ENCODE measurements around the gene GTF2H3. TPM values are rescaled to one million over a fixed set of nuclear protein-coding genes. Genes with fewer than 3 reads are reported as not detected.

The GTF2H3 gene
- total and polyA plus RNA-seq, 8 donors = 27.2 to 40.1 (median 36.8) TPM

GRCh38 chr12:123617580-123617979, 16.0 kb upstream of the GTF2H3 start:
- no peak overlapping the region for H3K27ac ChIP-seq
- no peaks in the 10 kb centered on the region for H3K4me1 ChIP-seq
- no peaks in the 10 kb centered on the region for H3K9me3 ChIP-seq
- no peaks in the 10 kb centered on the region for H3K27me3 ChIP-seq
- H3K4me3 ChIP-seq = no peak overlapping the region
- intact Hi-C loops (cut with DNase I) = no loop called here
- ATAC-seq (no peak), DNase-seq (no peak)
- peaks cover 0 to 100% of the 10 kb centered on the region in 2 donors for H3K36me3 ChIP-seq
- no peak for TF ChIP-seq CTCF (IDR thresholded peaks at IDR 0.05)

- peaks cover 0 to 100% of the 10 kb centered on the region in 2 donors for H3K36me3 ChIP-seq
- ATAC-seq = no peak
- H3K9me3 ChIP-seq = no peaks in the 10 kb centered on the region
- H3K27me3 ChIP-seq = no peaks in the 10 kb centered on the region
- no peak for DNase-seq
- TF ChIP-seq CTCF (IDR thresholded peaks at IDR 0.05) = no peak
- intact Hi-C loops (cut with DNase I) = no loop called here
- no peak overlapping the region for H3K27ac ChIP-seq
- no peak overlapping the region for H3K4me3 ChIP-seq
- no peaks in the 10 kb centered on the region for H3K4me1 ChIP-seq
Measured at GRCh38 chr12:123621101-123621500, 12.5 kb upstream of the GTF2H3 start.

- ATAC-seq (no peak), DNase-seq (no peak)
- intact Hi-C loops (cut with DNase I) = no loop called here
- H3K9me3 ChIP-seq = no peaks in the 10 kb centered on the region
- no peaks in the 10 kb centered on the region for H3K4me1 ChIP-seq
- peaks cover 0 to 100% of the 10 kb centered on the region in 2 donors for H3K36me3 ChIP-seq
- TF ChIP-seq CTCF (IDR thresholded peaks at IDR 0.05) = no peak
- H3K27ac ChIP-seq = no peak overlapping the region
- no peak overlapping the region for H3K4me3 ChIP-seq
- H3K27me3 ChIP-seq = no peaks in the 10 kb centered on the region
Measured at GRCh38 chr12:123621619-123622530, 11.8 kb upstream of the GTF2H3 start.

- Histone ChIP-seq H3K4me1 (peaks cover 8 to 24% of the 10 kb centered on the region in 2 donors), H3K27ac (peak overlapping the region; percentile 40 to 87), H3K27me3 (no peaks in the 10 kb centered on the region), H3K36me3 (peaks cover 4 to 30% of the 10 kb centered on the region in 2 donors), H3K4me3 (peak overlapping the region; percentile 72 to 94), H3K9me3 (no peaks in the 10 kb centered on the region)
- ATAC-seq (no peak), DNase-seq (no peak)
- TF ChIP-seq CTCF (IDR thresholded peaks at IDR 0.05) = no peak
- intact Hi-C loops (cut with DNase I) = no loop called here
Measured at GRCh38 chr12:123634142-123634561, 523 bp downstream of the GTF2H3 start.

- no peak for DNase-seq
- no peaks in the 10 kb centered on the region for H3K4me1 ChIP-seq
- no peaks in the 10 kb centered on the region for H3K27me3 ChIP-seq
- H3K36me3 ChIP-seq = peaks cover 5 to 80% of the 10 kb centered on the region in 2 donors
- intact Hi-C loops (cut with DNase I) = no loop called here
- no peak for TF ChIP-seq CTCF (IDR thresholded peaks at IDR 0.05)
- no peaks in the 10 kb centered on the region for H3K9me3 ChIP-seq
- peak overlapping the region in 1 of 2 donors; percentile 7 for H3K27ac ChIP-seq
- H3K4me3 ChIP-seq = no peak overlapping the region
- ATAC-seq = peak; percentile 83
Measured at GRCh38 chr12:123643911-123644310, 10.3 kb downstream of the GTF2H3 start.

Data from left lung (tissue), 10 donors.